Body of pancreas (tissue), 4 donors: ENCODE results near the gene SOX6. TPM values are rescaled to one million over a fixed set of nuclear protein-coding genes. Genes with fewer than 3 reads are reported as not detected.
A peak's percentile ranks its signal among the peaks of the same experiment; 100 is the strongest.

Experiments
- ATAC-seq: fragments of 150-250 bp; one replicate; pipeline ENCODE4 v1.9.1; 2016
- DNase-seq, 4 donors: peaks; one replicate each; pipeline ENCODE4 v3.0.0-alpha.2; 2019
- H3K27ac ChIP-seq, 4 donors: fragments of 200-600 bp; sonication (generic); 1 replicate in 3 of 4; 2 replicates in 1 of 4; pipeline versions ENCODE4 v1.5.1 to v1.6.1; 2016 to 2019; ENCODE audit warnings: mild to moderate bottlenecking in 1 of 4, mixed read lengths in 1 of 4, moderate library complexity in 1 of 4
- H3K27me3 ChIP-seq, 2 donors: fragments of 200-600 bp; sonication (generic); one replicate each; pipeline ENCODE4 v1.6.0; 2016; ENCODE audit warnings: mild to moderate bottlenecking in 1 of 2
- H3K36me3 ChIP-seq, 2 donors: fragments of 200-600 bp; sonication (generic); replicated peaks in 1 of 2; 2 replicates each; pipeline ENCODE4 v1.5.1; 2016; ENCODE audit warnings: low read depth in 2 of 2; ENCODE audit not compliant: insufficient read depth in 1 of 2
- H3K4me1 ChIP-seq: fragments of 200-600 bp; sonication (generic); one replicate; pipeline ENCODE4 v1.6.0; 2016
- H3K4me3 ChIP-seq, 2 donors: fragments of 200-600 bp; sonication (generic); 1 replicate in 1 of 2; 2 replicates in 1 of 2; pipeline ENCODE4 v1.5.1; 2016 to 2019
- H3K9me3 ChIP-seq, 3 donors: fragments of 200-600 bp; sonication (generic); 1 replicate in 2 of 3; 2 replicates in 1 of 3; pipeline ENCODE4 v1.5.1; 2016
- CTCF ChIP-seq, 7 experiments: fragments of 450-650 bp in 4 of 7; fragments of 200-600 bp in 3 of 7; sonication (generic) in 3 of 7; IDR thresholded peaks; one replicate each; pipeline ENCODE4 v1.5.1; 2016 to 2019; ENCODE audit warnings: antibody characterized with exemption in 7 of 7
- POLR2A ChIP-seq, 3 donors: fragments of 450-650 bp; IDR thresholded peaks; one replicate each; pipeline ENCODE4 v1.6.1; 2016; ENCODE audit warnings: antibody characterized with exemption in 3 of 3, mild to moderate bottlenecking in 2 of 3
- WGBS, 2 donors: methylation state at CpG; one replicate each; pipeline ENCODE4 v1.1.5; 2017; 5-methylcytosine and 5-hydroxymethylcytosine counted together
- intact Hi-C: fragments of 100-400 bp; cut with DNase I; formaldehyde crosslinking; loops from one replicate; pipeline ENCODE4 v1.15.1; 2023
- total RNA-seq, 2 donors: library from RNA; depleted of rRNA; stranded (reverse); fragments of >200 nt; gene quantifications; one replicate each; pipeline ENCODE4 v1.1.0, GENCODE V29; 2016

SOX6 gene
- total RNA-seq, 2 donors from 2014 or later: 21.4 to 23.6 TPM

GRCh38 chr11:16261836-16262644, 94.3 kb downstream of the SOX6 start:
- WGBS, 2 donors: 57 to 59% methylated on average over 3 of the region's 3 CpGs
- no peaks in the 10 kb centered on the region for H3K36me3 ChIP-seq
- peaks cover 7% of the 10 kb centered on the region for H3K4me1 ChIP-seq
- H3K27me3 ChIP-seq: no peaks in the 10 kb centered on the region
- intact Hi-C loops: no loop called here
- DNase-seq (no peak), ATAC-seq (no peak)
- no peak for TF ChIP-seq POLR2A (IDR thresholded peaks at IDR 0.05)
- TF ChIP-seq CTCF (IDR thresholded peaks at IDR 0.05): no peak
- no peak overlapping the region for H3K4me3 ChIP-seq
- no peaks in the 10 kb centered on the region for H3K9me3 ChIP-seq
- H3K27ac ChIP-seq: no peak overlapping the region

GRCh38 chr11:16252373-16252772, 104.0 kb downstream of the SOX6 start:
- TF ChIP-seq POLR2A (IDR thresholded peaks at IDR 0.05): no peak
- peak in 1 of 7 experiments; percentile 10 for TF ChIP-seq CTCF (IDR thresholded peaks at IDR 0.05)
- ATAC-seq: no peak
- H3K9me3 ChIP-seq: no peaks in the 10 kb centered on the region
- H3K4me3 ChIP-seq: no peak overlapping the region
- H3K27me3 ChIP-seq: no peaks in the 10 kb centered on the region
- DNase-seq: peak in 1 of 4 donors; percentile 8
- no peaks in the 10 kb centered on the region for H3K36me3 ChIP-seq
- H3K4me1 ChIP-seq: no peaks in the 10 kb centered on the region
- intact Hi-C loops: no loop called here
- H3K27ac ChIP-seq: no peak overlapping the region
- 44 to 65% methylated on average over 4 of the region's 4 CpGs for WGBS, 2 donors

- intact Hi-C loops: no loop called here
- Histone ChIP-seq H3K36me3 (no peaks in the 10 kb centered on the region), H3K4me3 (no peak overlapping the region), H3K27ac (no peak overlapping the region), H3K4me1 (no peaks in the 10 kb centered on the region), H3K9me3 (no peaks in the 10 kb centered on the region), H3K27me3 (no peaks in the 10 kb centered on the region)
- no peak for DNase-seq
- 79 to 83% methylated on average over 2 of the region's 2 CpGs for WGBS, 2 donors
- TF ChIP-seq POLR2A (IDR thresholded peaks at IDR 0.05) (no peak), CTCF (IDR thresholded peaks at IDR 0.05) (no peak)
- no peak for ATAC-seq
Measured at GRCh38 chr11:16248248-16248647, 108.1 kb downstream of the SOX6 start.

GRCh38 chr11:16242806-16243205, 113.5 kb downstream of the SOX6 start:
- ATAC-seq (no peak), DNase-seq (no peak)
- H3K27me3 ChIP-seq: no peaks in the 10 kb centered on the region
- 88 to 91% methylated on average over 2 of the region's 2 CpGs for WGBS, 2 donors
- H3K4me3 ChIP-seq: no peak overlapping the region
- H3K36me3 ChIP-seq: no peaks in the 10 kb centered on the region
- intact Hi-C loops: no loop called here
- no peak overlapping the region for H3K27ac ChIP-seq
- peaks cover 6% of the 10 kb centered on the region for H3K4me1 ChIP-seq
- TF ChIP-seq POLR2A (IDR thresholded peaks at IDR 0.05) (no peak), CTCF (IDR thresholded peaks at IDR 0.05) (no peak)
- no peaks in the 10 kb centered on the region for H3K9me3 ChIP-seq

- TF ChIP-seq CTCF (IDR thresholded peaks at IDR 0.05) (no peak), POLR2A (IDR thresholded peaks at IDR 0.05) (no peak)
- 100% methylated on average over 1 of the region's 1 CpG for WGBS, 2 donors
- Histone ChIP-seq H3K9me3 (no peaks in the 10 kb centered on the region), H3K4me1 (peaks cover 6% of the 10 kb centered on the region), H3K36me3 (no peaks in the 10 kb centered on the region), H3K27me3 (no peaks in the 10 kb centered on the region), H3K27ac (no peak overlapping the region), H3K4me3 (no peak overlapping the region)
- DNase-seq (no peak), ATAC-seq (no peak)
- intact Hi-C loops: no loop called here
Measured at GRCh38 chr11:16240687-16241086, 115.7 kb downstream of the SOX6 start.
